HG03039 (cell line): ENCODE results near the gene ALOX15.
"Not testable (repeated sequence)": the region's sequence is repeated elsewhere in the genome, so short reads cannot be mapped to it uniquely, and the experiment has no call there.

Experiments
- ATAC-seq: cut with Tn5 transposase; IDR thresholded peaks from one replicate; pipeline ENCODE4 v1.9.1; 2021; ENCODE audit warnings: mild to moderate bottlenecking, moderate library complexity; ENCODE audit not compliant: unreplicated experiment

ALOX15 gene

GRCh38 chr17:4595685-4596342 is 45.7 kb downstream of the ALOX15 start:
- ATAC-seq, result not testable (repeated sequence)

- ATAC-seq, result no peak
Observed at GRCh38 chr17:4594931-4595684, 46.4 kb downstream of the ALOX15 start.

- ATAC-seq, result no peak
Observed at GRCh38 chr17:4594406-4594805, 47.1 kb downstream of the ALOX15 start.

GRCh38 chr17:4593021-4593421 is 48.5 kb downstream of the ALOX15 start:
- ATAC-seq, result no peak

- ATAC-seq, result no peak
Observed at GRCh38 chr17:4592240-4593005, 49.1 kb downstream of the ALOX15 start.

- no peak for ATAC-seq
Observed at GRCh38 chr17:4591529-4591928, 49.9 kb downstream of the ALOX15 start.

GRCh38 chr17:4590981-4591453 is 50.5 kb downstream of the ALOX15 start:
- no peak for ATAC-seq

GRCh38 chr17:4590042-4590441 is 51.4 kb downstream of the ALOX15 start:
- not testable (repeated sequence) for ATAC-seq

GRCh38 chr17:4588898-4589625 is 52.4 kb downstream of the ALOX15 start:
- ATAC-seq, result no peak

GRCh38 chr17:4588391-4588790 is 53.1 kb downstream of the ALOX15 start:
- no peak for ATAC-seq

GRCh38 chr17:4587803-4588202 is 53.7 kb downstream of the ALOX15 start:
- no peak for ATAC-seq

GRCh38 chr17:4587195-4587594 is 54.3 kb downstream of the ALOX15 start:
- no peak for ATAC-seq

- ATAC-seq, result no peak
Observed at GRCh38 chr17:4586043-4586442, 55.4 kb downstream of the ALOX15 start.

GRCh38 chr17:4585638-4585994 is 55.9 kb downstream of the ALOX15 start:
- no peak for ATAC-seq

GRCh38 chr17:4584917-4585637 is 56.4 kb downstream of the ALOX15 start:
- no peak for ATAC-seq

GRCh38 chr17:4584101-4584916 is 57.2 kb downstream of the ALOX15 start, which contains the start of gene SMTNL2:
Gene SMTNL2, plus strand, starts transcription at chr17:4584529. Its CDS starts 77 bp downstream, at chr17:4584606.
- no peak for ATAC-seq

GRCh38 chr17:4583782-4584100 is 57.7 kb downstream of the ALOX15 start:
- no peak for ATAC-seq

GRCh38 chr17:4583206-4583605 is 58.3 kb downstream of the ALOX15 start:
- no peak for ATAC-seq

GRCh38 chr17:4582691-4583090 is 58.8 kb downstream of the ALOX15 start:
- ATAC-seq, result no peak

GRCh38 chr17:4582101-4582501 is 59.4 kb downstream of the ALOX15 start:
- no peak for ATAC-seq
